Measurements from ENCODE around the gene C3.

GRCh38 chr19:6717441-6717971 lies 2.9 kb downstream of the C3 start:
- no peak for TF ChIP-seq EP300 (IDR thresholded peaks at IDR 0.05)
- TF ChIP-seq, protein P1, sequence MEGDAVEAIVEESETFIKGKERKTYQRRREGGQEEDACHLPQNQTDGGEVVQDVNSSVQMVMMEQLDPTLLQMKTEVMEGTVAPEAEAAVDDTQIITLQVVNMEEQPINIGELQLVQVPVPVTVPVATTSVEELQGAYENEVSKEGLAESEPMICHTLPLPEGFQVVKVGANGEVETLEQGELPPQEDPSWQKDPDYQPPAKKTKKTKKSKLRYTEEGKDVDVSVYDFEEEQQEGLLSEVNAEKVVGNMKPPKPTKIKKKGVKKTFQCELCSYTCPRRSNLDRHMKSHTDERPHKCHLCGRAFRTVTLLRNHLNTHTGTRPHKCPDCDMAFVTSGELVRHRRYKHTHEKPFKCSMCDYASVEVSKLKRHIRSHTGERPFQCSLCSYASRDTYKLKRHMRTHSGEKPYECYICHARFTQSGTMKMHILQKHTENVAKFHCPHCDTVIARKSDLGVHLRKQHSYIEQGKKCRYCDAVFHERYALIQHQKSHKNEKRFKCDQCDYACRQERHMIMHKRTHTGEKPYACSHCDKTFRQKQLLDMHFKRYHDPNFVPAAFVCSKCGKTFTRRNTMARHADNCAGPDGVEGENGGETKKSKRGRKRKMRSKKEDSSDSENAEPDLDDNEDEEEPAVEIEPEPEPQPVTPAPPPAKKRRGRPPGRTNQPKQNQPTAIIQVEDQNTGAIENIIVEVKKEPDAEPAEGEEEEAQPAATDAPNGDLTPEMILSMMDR (IDR thresholded peaks at IDR 0.05) = no peak
- no peak for TF ChIP-seq POLR2A (IDR thresholded peaks at IDR 0.05; ENCODE audit: low read depth)

Data from esophagus muscularis mucosa (tissue), 4 donors.